K562 (cell line): ENCODE data around the gene LCTL.

Experiments
- CEBPB ChIP-seq: fragments of 450-650 bp; IDR thresholded peaks from 2 replicates; pipeline ENCODE4 v1.6.1; 2016; ENCODE audit warnings: missing genetic modification characterization, missing compliant biosample characterization
- NR2C1 ChIP-seq, 2 experiments: fragments of 450-650 bp; IDR thresholded peaks; 2 replicates each; pipeline ENCODE4 v1.6.1; 2017; ENCODE audit warnings: mild to moderate bottlenecking in 2 of 2, antibody characterized with exemption in 1 of 2, inconsistent platforms in 1 of 2, missing compliant biosample characterization in 1 of 2, missing genetic modification characterization in 1 of 2
- TF ChIP-seq, protein P1 (sequence below), 2 experiments: fragments of 450-650 bp; formaldehyde crosslinking in 1 of 2; IDR thresholded peaks; 2 replicates each; pipeline versions ENCODE4 v1.4.0 to v1.6.1; 2014 to 2020; ENCODE audit warnings: mild to moderate bottlenecking in 2 of 2, borderline replicate concordance in 1 of 2, low read depth in 1 of 2
- TF ChIP-seq, protein P2 (sequence below): fragments of 450-650 bp; IDR thresholded peaks from one replicate; pipeline ENCODE4 v1.6.1; 2018; ENCODE audit warnings: mild to moderate bottlenecking, moderate library complexity; ENCODE audit not compliant: partially characterized antibody
- TF ChIP-seq, protein P3 (sequence below): fragments of 450-650 bp; formaldehyde crosslinking; IDR thresholded peaks from 2 replicates; pipeline ENCODE4 v1.4.0; 2020; ENCODE audit warnings: mild to moderate bottlenecking, moderate library complexity
- TF ChIP-seq, protein P4 (sequence below), 2 experiments: fragments of 450-650 bp in 1 of 2; sonication (generic) in 1 of 2; formaldehyde crosslinking in 1 of 2; IDR thresholded peaks in 1 of 2; conservative IDR thresholded peaks in 1 of 2; 2 replicates each; pipeline versions ENCODE4 v1.6.1 to v1.8.1; 2016 to 2023; ENCODE audit warnings: mild to moderate bottlenecking in 2 of 2, moderate library complexity in 2 of 2, inconsistent platforms in 1 of 2, missing genetic modification reagents in 1 of 2
- TF ChIP-seq, protein P5 (sequence below): sonication (generic); formaldehyde crosslinking; IDR thresholded peaks from 2 replicates; pipeline ENCODE4 v1.9.0; 2022; ENCODE audit warnings: mild to moderate bottlenecking, missing genetic modification reagents

DNA sequence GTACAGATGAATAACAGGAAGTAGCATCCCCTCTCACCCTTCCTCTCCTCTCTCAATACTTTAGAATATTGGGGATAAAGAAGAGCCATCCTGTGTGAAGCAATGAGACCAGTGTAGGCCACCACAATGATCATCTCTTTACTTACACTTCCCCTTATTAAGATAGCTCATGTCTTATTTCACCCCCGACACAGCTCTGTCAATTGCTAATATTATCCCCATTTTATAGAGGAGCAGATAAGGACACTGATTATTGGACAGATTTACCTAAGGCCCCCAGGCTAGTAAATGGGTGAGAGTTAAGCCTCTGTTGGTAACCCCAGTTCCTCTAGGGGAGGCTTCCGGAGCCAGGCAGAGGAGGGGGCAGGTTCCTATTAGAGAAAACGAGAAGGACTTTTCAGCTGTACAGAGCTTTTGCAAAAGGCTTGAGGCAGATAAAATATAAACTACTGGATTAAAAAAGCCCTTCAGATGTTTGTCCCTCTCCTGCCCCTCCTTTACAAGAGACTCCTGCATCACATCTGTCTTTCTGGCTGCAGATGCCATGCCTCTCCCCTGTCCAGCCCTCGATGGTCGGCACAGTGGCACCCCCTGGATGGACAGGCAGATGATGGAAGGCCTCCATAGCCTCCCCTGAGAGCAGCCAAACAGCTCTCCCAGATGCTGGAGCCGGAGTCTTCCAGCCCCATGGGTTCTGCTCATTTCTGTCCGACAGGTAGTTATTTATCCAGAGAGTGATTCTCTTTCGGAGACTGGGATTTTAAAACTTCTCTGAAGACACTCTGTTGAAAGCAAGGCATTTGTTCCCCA lies 49.4 kb upstream of the LCTL start:
- TF ChIP-seq NR2C1 (IDR thresholded peaks at IDR 0.05) (no peak), NR2C1 (tag; IDR thresholded peaks at IDR 0.05) (no peak), CEBPB (tag) (no peak)
- TF ChIP-seq, protein P1, sequence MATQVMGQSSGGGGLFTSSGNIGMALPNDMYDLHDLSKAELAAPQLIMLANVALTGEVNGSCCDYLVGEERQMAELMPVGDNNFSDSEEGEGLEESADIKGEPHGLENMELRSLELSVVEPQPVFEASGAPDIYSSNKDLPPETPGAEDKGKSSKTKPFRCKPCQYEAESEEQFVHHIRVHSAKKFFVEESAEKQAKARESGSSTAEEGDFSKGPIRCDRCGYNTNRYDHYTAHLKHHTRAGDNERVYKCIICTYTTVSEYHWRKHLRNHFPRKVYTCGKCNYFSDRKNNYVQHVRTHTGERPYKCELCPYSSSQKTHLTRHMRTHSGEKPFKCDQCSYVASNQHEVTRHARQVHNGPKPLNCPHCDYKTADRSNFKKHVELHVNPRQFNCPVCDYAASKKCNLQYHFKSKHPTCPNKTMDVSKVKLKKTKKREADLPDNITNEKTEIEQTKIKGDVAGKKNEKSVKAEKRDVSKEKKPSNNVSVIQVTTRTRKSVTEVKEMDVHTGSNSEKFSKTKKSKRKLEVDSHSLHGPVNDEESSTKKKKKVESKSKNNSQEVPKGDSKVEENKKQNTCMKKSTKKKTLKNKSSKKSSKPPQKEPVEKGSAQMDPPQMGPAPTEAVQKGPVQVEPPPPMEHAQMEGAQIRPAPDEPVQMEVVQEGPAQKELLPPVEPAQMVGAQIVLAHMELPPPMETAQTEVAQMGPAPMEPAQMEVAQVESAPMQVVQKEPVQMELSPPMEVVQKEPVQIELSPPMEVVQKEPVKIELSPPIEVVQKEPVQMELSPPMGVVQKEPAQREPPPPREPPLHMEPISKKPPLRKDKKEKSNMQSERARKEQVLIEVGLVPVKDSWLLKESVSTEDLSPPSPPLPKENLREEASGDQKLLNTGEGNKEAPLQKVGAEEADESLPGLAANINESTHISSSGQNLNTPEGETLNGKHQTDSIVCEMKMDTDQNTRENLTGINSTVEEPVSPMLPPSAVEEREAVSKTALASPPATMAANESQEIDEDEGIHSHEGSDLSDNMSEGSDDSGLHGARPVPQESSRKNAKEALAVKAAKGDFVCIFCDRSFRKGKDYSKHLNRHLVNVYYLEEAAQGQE (IDR thresholded peaks at IDR 0.05; ENCODE audit: borderline replicate concordance): no peak
- TF ChIP-seq, protein P1 (CRISPR knock-in tag; IDR thresholded peaks at IDR 0.05; ENCODE audit: low read depth): no peak
- TF ChIP-seq, protein P2, sequence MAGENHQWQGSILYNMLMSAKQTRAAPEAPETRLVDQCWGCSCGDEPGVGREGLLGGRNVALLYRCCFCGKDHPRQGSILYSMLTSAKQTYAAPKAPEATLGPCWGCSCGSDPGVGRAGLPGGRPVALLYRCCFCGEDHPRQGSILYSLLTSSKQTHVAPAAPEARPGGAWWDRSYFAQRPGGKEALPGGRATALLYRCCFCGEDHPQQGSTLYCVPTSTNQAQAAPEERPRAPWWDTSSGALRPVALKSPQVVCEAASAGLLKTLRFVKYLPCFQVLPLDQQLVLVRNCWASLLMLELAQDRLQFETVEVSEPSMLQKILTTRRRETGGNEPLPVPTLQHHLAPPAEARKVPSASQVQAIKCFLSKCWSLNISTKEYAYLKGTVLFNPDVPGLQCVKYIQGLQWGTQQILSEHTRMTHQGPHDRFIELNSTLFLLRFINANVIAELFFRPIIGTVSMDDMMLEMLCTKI: no peak
- TF ChIP-seq, protein P3, sequence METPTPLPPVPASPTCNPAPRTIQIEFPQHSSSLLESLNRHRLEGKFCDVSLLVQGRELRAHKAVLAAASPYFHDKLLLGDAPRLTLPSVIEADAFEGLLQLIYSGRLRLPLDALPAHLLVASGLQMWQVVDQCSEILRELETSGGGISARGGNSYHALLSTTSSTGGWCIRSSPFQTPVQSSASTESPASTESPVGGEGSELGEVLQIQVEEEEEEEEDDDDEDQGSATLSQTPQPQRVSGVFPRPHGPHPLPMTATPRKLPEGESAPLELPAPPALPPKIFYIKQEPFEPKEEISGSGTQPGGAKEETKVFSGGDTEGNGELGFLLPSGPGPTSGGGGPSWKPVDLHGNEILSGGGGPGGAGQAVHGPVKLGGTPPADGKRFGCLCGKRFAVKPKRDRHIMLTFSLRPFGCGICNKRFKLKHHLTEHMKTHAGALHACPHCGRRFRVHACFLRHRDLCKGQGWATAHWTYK (CRISPR knock-in tag): no peak
- TF ChIP-seq, protein P4, sequence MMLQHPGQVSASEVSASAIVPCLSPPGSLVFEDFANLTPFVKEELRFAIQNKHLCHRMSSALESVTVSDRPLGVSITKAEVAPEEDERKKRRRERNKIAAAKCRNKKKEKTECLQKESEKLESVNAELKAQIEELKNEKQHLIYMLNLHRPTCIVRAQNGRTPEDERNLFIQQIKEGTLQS (IDR thresholded peaks at IDR 0.05): no peak
- TF ChIP-seq, protein P4 (CRISPR knock-in tag; conservative IDR thresholded peaks at IDR 0.05): no peak
- TF ChIP-seq, protein P5, sequence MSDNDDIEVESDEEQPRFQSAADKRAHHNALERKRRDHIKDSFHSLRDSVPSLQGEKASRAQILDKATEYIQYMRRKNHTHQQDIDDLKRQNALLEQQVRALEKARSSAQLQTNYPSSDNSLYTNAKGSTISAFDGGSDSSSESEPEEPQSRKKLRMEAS (CRISPR knock-in tag): no peak
